KMS-11 (cell line): Measurements from ENCODE around the gene SIVA1.

ENCODE experiments used
- H2AFZ ChIP-seq: fragments of 200-600 bp; sonication (generic); 2 replicates; pipeline ENCODE4 v1.6.1; 2016; ENCODE audit warnings: antibody characterized with exemption, mixed run types, low read depth
- H3K27ac ChIP-seq: fragments of 200-600 bp; sonication (generic); 2 replicates; pipeline ENCODE4 v1.6.1; 2016; ENCODE audit warnings: mild to moderate bottlenecking, mixed run types
- H3K27me3 ChIP-seq: fragments of 200-600 bp; sonication (generic); 2 replicates; pipeline ENCODE4 v1.6.1; 2017; ENCODE audit warnings: mild to moderate bottlenecking, low read depth, mixed run types, moderate library complexity; ENCODE audit not compliant: insufficient read depth
- H3K36me3 ChIP-seq: fragments of 200-600 bp; sonication (generic); 2 replicates; pipeline ENCODE4 v1.6.1; 2017; ENCODE audit warnings: mild to moderate bottlenecking, mixed run types; ENCODE audit not compliant: insufficient read depth
- H3K4me1 ChIP-seq: fragments of 200-600 bp; sonication (generic); 2 replicates; pipeline ENCODE4 v1.6.1; 2016; ENCODE audit warnings: mild to moderate bottlenecking, low read depth, mixed run types; ENCODE audit not compliant: poor library complexity, severe bottlenecking
- H3K4me2 ChIP-seq: fragments of 200-600 bp; sonication (generic); 2 replicates; pipeline ENCODE4 v1.7.0; 2016; ENCODE audit warnings: mild to moderate bottlenecking, mixed run types
- H3K4me3 ChIP-seq: fragments of 200-600 bp; sonication (generic); IDR thresholded peaks from 2 replicates; pipeline ENCODE4 v1.6.1; 2017; ENCODE audit warnings: low read depth, low read length, mixed read lengths; ENCODE audit not compliant: insufficient read depth
- H3K79me2 ChIP-seq: fragments of 200-600 bp; sonication (generic); 2 replicates; pipeline ENCODE4 v1.6.1; 2016; ENCODE audit warnings: low read depth, mixed run types; ENCODE audit not compliant: insufficient read depth
- H3K9ac ChIP-seq: fragments of 200-600 bp; sonication (generic); 2 replicates; pipeline ENCODE4 v1.6.1; 2016; ENCODE audit warnings: mild to moderate bottlenecking, mixed run types
- H4K20me1 ChIP-seq: fragments of 200-600 bp; sonication (generic); 2 replicates; pipeline ENCODE4 v1.6.1; 2016; ENCODE audit warnings: mild to moderate bottlenecking, mixed run types; ENCODE audit not compliant: insufficient read depth
- CTCF ChIP-seq: fragments of 200-600 bp; sonication (generic); conservative IDR thresholded peaks from 2 replicates; pipeline ENCODE4 v1.6.1; 2017; ENCODE audit warnings: low read depth, mild to moderate bottlenecking, antibody characterized with exemption, low read length, moderate library complexity, mixed read lengths

Gene SIVA1

DNA sequence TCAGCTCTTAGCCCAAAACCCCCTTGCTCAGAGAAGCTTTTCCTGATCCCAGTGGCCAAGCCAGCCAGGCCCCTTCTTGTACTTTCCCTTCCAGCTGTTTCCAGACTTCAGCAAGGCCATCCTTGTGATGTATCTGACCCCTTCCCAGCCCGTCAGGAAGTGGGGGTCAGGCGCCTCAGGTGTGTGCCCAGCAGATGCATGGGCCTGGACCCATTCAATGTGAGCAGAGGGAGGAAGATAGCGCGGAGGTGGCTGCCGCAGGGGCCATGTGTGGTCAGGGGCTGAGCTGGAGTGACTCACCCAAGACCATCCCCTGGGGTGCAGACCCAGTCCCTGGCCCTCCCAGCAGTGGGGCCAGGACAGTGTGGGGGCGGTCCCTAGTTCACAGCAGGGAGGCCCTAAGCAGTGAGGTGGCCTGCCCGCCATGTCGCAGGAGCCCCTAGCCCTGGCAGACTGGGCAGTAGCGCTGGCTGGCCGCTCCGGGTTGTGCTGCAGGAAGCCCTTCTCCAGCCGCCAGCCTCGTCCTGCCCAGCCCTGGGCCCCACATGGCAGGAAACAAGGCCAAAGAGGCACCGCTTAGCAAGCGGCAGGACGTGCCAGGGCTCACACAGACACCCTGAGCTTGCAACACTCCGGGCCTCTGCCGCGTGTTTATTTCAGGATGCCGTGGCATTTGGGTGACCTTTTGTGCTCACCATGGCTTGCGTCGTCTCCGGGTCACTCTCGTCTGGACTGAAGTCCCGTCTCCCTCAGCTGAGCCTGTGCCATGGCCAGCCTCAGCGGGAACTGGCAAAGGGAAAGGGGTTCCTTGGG is 16.9 kb upstream of the SIVA1 start:
- Histone ChIP-seq H3K4me2 (no peak overlapping the region), H3K27me3 (peaks cover 26% of the 10 kb centered on the region), H2AFZ (no peak overlapping the region), H3K4me3 (no peak overlapping the region), H3K79me2 (no peaks in the 10 kb centered on the region), H3K4me1 (no peaks in the 10 kb centered on the region), H3K27ac (no peak overlapping the region), H3K9ac (no peak overlapping the region), H4K20me1 (no peaks in the 10 kb centered on the region), H3K36me3 (no peaks in the 10 kb centered on the region)
- TF ChIP-seq CTCF, result no peak

- Histone ChIP-seq H3K79me2 (no peaks in the 10 kb centered on the region), H3K4me1 (no peaks in the 10 kb centered on the region), H3K9ac (no peak overlapping the region), H3K27ac (no peak overlapping the region), H3K4me2 (no peak overlapping the region), H3K36me3 (no peaks in the 10 kb centered on the region), H3K27me3 (peaks cover 44% of the 10 kb centered on the region), H3K4me3 (no peak overlapping the region), H2AFZ (no peak overlapping the region), H4K20me1 (no peaks in the 10 kb centered on the region)
- TF ChIP-seq CTCF, result no peak
Observed at GRCh38 chr14:104738375-104739019, 14.4 kb upstream of the SIVA1 start.

GRCh38 chr14:104739026-104739425 is 13.9 kb upstream of the SIVA1 start:
- Histone ChIP-seq H3K9ac (no peak overlapping the region), H3K4me1 (no peaks in the 10 kb centered on the region), H3K36me3 (no peaks in the 10 kb centered on the region), H3K4me2 (no peak overlapping the region), H3K27ac (no peak overlapping the region), H3K79me2 (no peaks in the 10 kb centered on the region), H3K4me3 (no peak overlapping the region), H3K27me3 (peaks cover 43% of the 10 kb centered on the region), H4K20me1 (no peaks in the 10 kb centered on the region), H2AFZ (no peak overlapping the region)
- no peak for TF ChIP-seq CTCF

DNA sequence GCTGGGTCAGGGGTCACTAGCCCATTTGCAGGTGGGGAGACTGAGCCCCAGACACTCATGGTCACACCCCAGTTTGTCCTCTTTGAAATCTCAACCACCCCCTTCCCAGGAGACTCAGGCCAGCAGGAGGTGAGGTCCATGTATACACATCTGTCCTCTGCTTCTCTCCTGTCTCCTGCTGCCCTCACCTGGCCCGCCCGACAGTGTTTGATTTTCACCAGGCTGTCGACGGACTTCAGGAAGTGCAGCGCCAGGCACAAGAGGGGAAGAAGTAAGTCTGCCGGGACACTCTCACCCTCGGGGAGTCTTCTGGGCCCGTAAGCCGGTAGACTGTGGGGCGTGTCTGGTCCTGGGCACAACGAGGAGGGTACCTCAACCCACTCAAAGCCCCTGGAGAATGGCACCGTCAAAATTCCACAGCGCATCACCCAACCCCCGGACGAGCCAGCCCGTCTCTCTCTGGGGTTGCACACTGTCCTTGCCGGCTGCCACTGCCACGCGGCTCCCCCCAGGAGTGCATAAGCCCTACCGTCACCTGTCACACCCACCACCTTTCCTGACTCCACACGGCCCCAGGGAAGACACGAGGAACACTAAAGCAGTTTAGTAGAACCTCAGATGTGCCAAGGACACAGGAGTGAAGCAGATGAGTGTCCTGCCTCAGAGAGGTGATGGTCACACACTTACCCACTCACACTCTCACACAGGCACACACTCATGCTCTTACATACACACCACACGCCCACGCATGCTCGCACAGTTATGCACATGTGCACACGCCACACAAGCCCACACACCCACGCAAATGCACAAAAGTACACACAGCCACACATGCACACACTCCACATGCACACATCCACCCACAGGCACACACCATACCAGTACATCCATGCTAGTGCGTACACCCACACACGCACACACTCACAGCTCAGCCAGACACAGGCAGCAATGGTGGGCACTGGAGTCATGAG is 13.1 kb upstream of the SIVA1 start:
- Histone ChIP-seq H3K27me3 (peaks cover 38% of the 10 kb centered on the region), H3K27ac (no peak overlapping the region)

More for the DNA sequence above, 13.1 kb upstream of the SIVA1 start:
- Histone ChIP-seq H4K20me1 (no peaks in the 10 kb centered on the region), H3K4me3 (no peak overlapping the region), H3K9ac (no peak overlapping the region), H3K79me2 (no peaks in the 10 kb centered on the region), H2AFZ (no peak overlapping the region), H3K36me3 (no peaks in the 10 kb centered on the region), H3K4me2 (no peak overlapping the region), H3K4me1 (no peaks in the 10 kb centered on the region)
- no peak for TF ChIP-seq CTCF
